ENCODE measurements around the gene TRIM2.

The TRIM2 gene

DNA sequence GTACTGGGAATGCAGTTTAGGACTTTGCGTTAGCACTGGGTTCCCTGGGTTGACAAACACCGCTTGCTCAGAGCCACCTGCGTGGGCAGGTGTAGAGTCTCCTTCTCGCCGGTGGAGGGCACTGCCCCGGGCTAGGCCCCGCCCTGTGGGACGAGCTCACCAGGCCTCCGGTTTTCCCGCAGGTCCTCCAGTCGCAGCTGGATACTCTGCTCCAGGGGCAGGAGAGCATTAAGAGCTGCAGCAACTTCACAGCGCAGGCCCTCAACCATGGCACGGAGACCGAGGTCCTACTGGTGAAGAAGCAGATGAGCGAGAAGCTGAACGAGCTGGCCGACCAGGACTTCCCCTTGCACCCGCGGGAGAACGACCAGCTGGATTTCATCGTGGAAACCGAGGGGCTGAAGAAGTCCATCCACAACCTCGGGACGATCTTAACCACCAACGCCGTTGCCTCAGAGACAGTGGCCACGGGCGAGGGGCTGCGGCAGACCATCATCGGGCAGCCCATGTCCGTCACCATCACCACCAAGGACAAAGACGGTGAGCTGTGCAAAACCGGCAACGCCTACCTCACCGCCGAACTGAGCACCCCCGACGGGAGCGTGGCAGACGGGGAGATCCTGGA lies 91.0 kb downstream of the TRIM2 start:
- no peak overlapping the region for H3K9ac ChIP-seq (ENCODE audit: low read length)
- no peaks in the 10 kb centered on the region for H3K79me2 ChIP-seq (ENCODE audit: control insufficient read depth, insufficient read depth, low read length)
- no peak overlapping the region for H3K27ac ChIP-seq (ENCODE audit: low read depth, low read length)
- H2BK120ac ChIP-seq (ENCODE audit: low read depth, low read length): no peak overlapping the region
- WGBS (ENCODE audit: extremely low coverage, insufficient coverage, low lambda C conversion rate): no CpG with 5 or more reads among the region's 40 CpGs
- no peaks in the 10 kb centered on the region for H3K79me1 ChIP-seq (ENCODE audit: low read length)
- no peak overlapping the region for H2BK5ac ChIP-seq (ENCODE audit: low read length)
- no peaks in the 10 kb centered on the region for H3K27me3 ChIP-seq (ENCODE audit: insufficient read depth, low read length, poor library complexity)
- no peak overlapping the region for H3K4me3 ChIP-seq (ENCODE audit: low read length)
- no peak overlapping the region for H2BK15ac ChIP-seq (replicated peaks; ENCODE audit: low read depth)
- no peak for DNase-seq
- H4K8ac ChIP-seq (ENCODE audit: low read depth, low read length): no peak overlapping the region
- H3K4me1 ChIP-seq (ENCODE audit: control insufficient read depth, low read depth, low read length): no peaks in the 10 kb centered on the region
- H3K36me3 ChIP-seq (ENCODE audit: control insufficient read depth, insufficient read depth, low read length): peaks cover 3% of the 10 kb centered on the region
- H3K4me2 ChIP-seq (ENCODE audit: low read length): no peak overlapping the region
- no peak overlapping the region for H4K5ac ChIP-seq (ENCODE audit: low read length)
- H3K18ac ChIP-seq (ENCODE audit: low read length): no peak overlapping the region
- no peak overlapping the region for H3K56ac ChIP-seq (ENCODE audit: low read length)
- H3K23ac ChIP-seq (ENCODE audit: low read length): no peak overlapping the region
- H3K4ac ChIP-seq (ENCODE audit: low read depth, low read length): no peak overlapping the region
- H2AK5ac ChIP-seq (ENCODE audit: low read length): no peak overlapping the region

DNA sequence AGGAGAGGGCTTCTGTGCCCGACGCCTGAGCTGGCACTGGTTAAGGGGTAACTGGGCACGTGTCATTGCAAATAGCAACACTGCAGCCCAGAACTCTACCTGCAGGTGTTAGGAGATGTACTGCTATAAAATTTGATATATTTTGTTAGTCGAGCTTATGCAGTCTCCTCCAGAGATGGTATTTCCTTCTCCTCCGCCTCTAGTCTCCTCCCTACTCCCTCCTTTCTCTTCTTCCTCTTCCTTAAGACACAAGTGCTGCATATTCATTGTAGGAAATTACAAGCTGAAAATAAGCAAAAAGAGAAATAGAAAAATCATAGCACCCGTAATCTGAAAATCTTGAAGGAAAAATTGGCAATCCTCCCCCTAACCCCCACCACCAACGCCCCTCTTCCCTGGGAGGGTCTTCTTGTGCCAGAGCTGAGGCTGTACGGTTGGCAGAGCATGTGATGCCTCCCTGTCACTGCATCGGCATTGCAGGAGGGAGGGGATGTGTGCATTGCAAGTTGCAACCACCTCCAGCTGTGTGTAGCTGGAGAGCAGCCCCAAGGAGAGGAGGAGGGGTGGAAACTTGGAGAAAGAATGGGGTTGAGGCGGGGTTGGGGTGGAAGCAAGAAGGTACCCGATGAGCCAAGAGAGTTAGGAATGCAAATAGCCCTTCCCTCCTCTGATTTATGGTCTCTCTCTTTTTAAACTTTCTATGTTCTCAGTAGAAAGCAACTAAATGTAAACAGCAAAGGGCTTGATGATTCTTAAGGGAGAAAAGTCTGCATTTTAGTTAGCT lies 92.0 kb downstream of the TRIM2 start:
- Histone ChIP-seq H3K56ac (ENCODE audit: low read length) (no peak overlapping the region), H4K5ac (ENCODE audit: low read length) (no peak overlapping the region), H3K79me1 (ENCODE audit: low read length) (no peaks in the 10 kb centered on the region), H2BK120ac (ENCODE audit: low read depth, low read length) (no peak overlapping the region), H3K27ac (ENCODE audit: low read depth, low read length) (no peak overlapping the region), H4K8ac (ENCODE audit: low read depth, low read length) (no peak overlapping the region), H3K4me3 (ENCODE audit: low read length) (no peak overlapping the region), H2BK15ac (replicated peaks; ENCODE audit: low read depth) (no peak overlapping the region), H3K27me3 (ENCODE audit: insufficient read depth, low read length, poor library complexity) (no peaks in the 10 kb centered on the region), H3K23ac (ENCODE audit: low read length) (no peak overlapping the region), H3K4ac (ENCODE audit: low read depth, low read length) (no peak overlapping the region), H3K36me3 (ENCODE audit: control insufficient read depth, insufficient read depth, low read length) (peaks cover 3% of the 10 kb centered on the region), H2BK5ac (ENCODE audit: low read length) (no peak overlapping the region), H2AK5ac (ENCODE audit: low read length) (no peak overlapping the region), H3K18ac (ENCODE audit: low read length) (no peak overlapping the region), H3K79me2 (ENCODE audit: control insufficient read depth, insufficient read depth, low read length) (no peaks in the 10 kb centered on the region), H3K9ac (ENCODE audit: low read length) (no peak overlapping the region), H3K4me2 (ENCODE audit: low read length) (no peak overlapping the region), H3K4me1 (ENCODE audit: control insufficient read depth, low read depth, low read length) (no peaks in the 10 kb centered on the region)
- no CpG with 5 or more reads among the region's 11 CpGs for WGBS (ENCODE audit: extremely low coverage, insufficient coverage, low lambda C conversion rate)
- DNase-seq: no peak

- no peak overlapping the region for H2BK120ac ChIP-seq (ENCODE audit: low read depth, low read length)
- H3K56ac ChIP-seq (ENCODE audit: low read length): no peak overlapping the region
- H2BK15ac ChIP-seq (replicated peaks; ENCODE audit: low read depth): no peak overlapping the region
- no peaks in the 10 kb centered on the region for H3K4me1 ChIP-seq (ENCODE audit: control insufficient read depth, low read depth, low read length)
- no CpG with 5 or more reads among the region's 8 CpGs for WGBS (ENCODE audit: extremely low coverage, insufficient coverage, low lambda C conversion rate)
- no peak overlapping the region for H3K27ac ChIP-seq (ENCODE audit: low read depth, low read length)
- no peak for DNase-seq
- no peak overlapping the region for H3K18ac ChIP-seq (ENCODE audit: low read length)
- peaks cover 3% of the 10 kb centered on the region for H3K36me3 ChIP-seq (ENCODE audit: control insufficient read depth, insufficient read depth, low read length)
- H3K79me1 ChIP-seq (ENCODE audit: low read length): no peaks in the 10 kb centered on the region
- H4K5ac ChIP-seq (ENCODE audit: low read length): no peak overlapping the region
- no peak overlapping the region for H3K4me3 ChIP-seq (ENCODE audit: low read length)
- no peak overlapping the region for H4K8ac ChIP-seq (ENCODE audit: low read depth, low read length)
- no peak overlapping the region for H3K9ac ChIP-seq (ENCODE audit: low read length)
- H3K27me3 ChIP-seq (ENCODE audit: insufficient read depth, low read length, poor library complexity): no peaks in the 10 kb centered on the region
- H3K23ac ChIP-seq (ENCODE audit: low read length): no peak overlapping the region
- no peak overlapping the region for H2BK5ac ChIP-seq (ENCODE audit: low read length)
- no peak overlapping the region for H2AK5ac ChIP-seq (ENCODE audit: low read length)
- H3K4me2 ChIP-seq (ENCODE audit: low read length): no peak overlapping the region
- H3K4ac ChIP-seq (ENCODE audit: low read depth, low read length): no peak overlapping the region
- no peaks in the 10 kb centered on the region for H3K79me2 ChIP-seq (ENCODE audit: control insufficient read depth, insufficient read depth, low read length)
These were observed 92.9 kb downstream of the TRIM2 start for GRCh38 chr4:153297116-153297515.

GRCh38 chr4:153310793-153311192 lies 106.5 kb downstream of the TRIM2 start:
- Histone ChIP-seq H3K18ac (ENCODE audit: low read length) (no peak overlapping the region), H2AK5ac (ENCODE audit: low read length) (no peak overlapping the region), H3K4me3 (ENCODE audit: low read length) (no peak overlapping the region), H4K8ac (ENCODE audit: low read depth, low read length) (no peak overlapping the region), H3K36me3 (ENCODE audit: control insufficient read depth, insufficient read depth, low read length) (no peaks in the 10 kb centered on the region), H4K5ac (ENCODE audit: low read length) (no peak overlapping the region), H3K4me2 (ENCODE audit: low read length) (no peak overlapping the region), H3K27me3 (ENCODE audit: insufficient read depth, low read length, poor library complexity) (no peaks in the 10 kb centered on the region), H3K27ac (ENCODE audit: low read depth, low read length) (no peak overlapping the region), H3K79me1 (ENCODE audit: low read length) (peaks cover 3% of the 10 kb centered on the region), H3K56ac (ENCODE audit: low read length) (no peak overlapping the region), H2BK120ac (ENCODE audit: low read depth, low read length) (no peak overlapping the region), H2BK5ac (ENCODE audit: low read length) (no peak overlapping the region), H3K9ac (ENCODE audit: low read length) (no peak overlapping the region), H3K79me2 (ENCODE audit: control insufficient read depth, insufficient read depth, low read length) (no peaks in the 10 kb centered on the region), H3K23ac (ENCODE audit: low read length) (no peak overlapping the region), H3K4me1 (ENCODE audit: control insufficient read depth, low read depth, low read length) (no peaks in the 10 kb centered on the region), H3K4ac (ENCODE audit: low read depth, low read length) (no peak overlapping the region), H2BK15ac (replicated peaks; ENCODE audit: low read depth) (no peak overlapping the region)
- DNase-seq: no peak
- no CpG with 5 or more reads among the region's 1 CpG for WGBS (ENCODE audit: extremely low coverage, insufficient coverage, low lambda C conversion rate)

DNA sequence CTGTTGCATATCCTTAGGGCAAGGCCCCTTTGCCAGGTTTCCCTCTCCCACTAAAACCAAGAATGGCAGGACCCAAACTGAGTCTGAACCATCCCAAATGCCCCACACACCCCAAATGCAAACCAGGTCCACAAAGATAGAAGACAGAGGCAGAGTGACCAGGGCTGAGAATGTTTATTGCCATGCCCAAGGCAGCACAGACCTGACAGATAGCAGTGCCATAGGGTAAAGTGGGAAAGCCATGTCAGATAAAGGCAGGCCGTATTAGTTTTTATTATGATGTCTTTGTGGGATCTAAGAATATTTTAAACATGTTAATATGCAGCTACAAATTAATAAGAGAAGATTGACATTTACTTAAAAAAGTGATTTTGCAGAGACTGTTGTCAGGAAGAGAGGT lies 110.7 kb downstream of the TRIM2 start:
- no peak overlapping the region for H3K27ac ChIP-seq (ENCODE audit: low read depth, low read length)
- no CpG with 5 or more reads among the region's 1 CpG for WGBS (ENCODE audit: extremely low coverage, insufficient coverage, low lambda C conversion rate)

More for the DNA sequence above, 110.7 kb downstream of the TRIM2 start:
- no peak for DNase-seq
- H3K4ac ChIP-seq (ENCODE audit: low read depth, low read length): no peak overlapping the region
- no peak overlapping the region for H2BK120ac ChIP-seq (ENCODE audit: low read depth, low read length)
- H3K4me3 ChIP-seq (ENCODE audit: low read length): no peak overlapping the region
- no peak overlapping the region for H2AK5ac ChIP-seq (ENCODE audit: low read length)
- H3K23ac ChIP-seq (ENCODE audit: low read length): no peak overlapping the region
- H3K79me1 ChIP-seq (ENCODE audit: low read length): no peaks in the 10 kb centered on the region
- no peak overlapping the region for H2BK15ac ChIP-seq (replicated peaks; ENCODE audit: low read depth)
- no peak overlapping the region for H2BK5ac ChIP-seq (ENCODE audit: low read length)
- no peak overlapping the region for H3K56ac ChIP-seq (ENCODE audit: low read length)
- H3K9ac ChIP-seq (ENCODE audit: low read length): no peak overlapping the region
- H4K8ac ChIP-seq (ENCODE audit: low read depth, low read length): no peak overlapping the region
- H4K5ac ChIP-seq (ENCODE audit: low read length): no peak overlapping the region
- no peaks in the 10 kb centered on the region for H3K36me3 ChIP-seq (ENCODE audit: control insufficient read depth, insufficient read depth, low read length)
- no peak overlapping the region for H3K4me2 ChIP-seq (ENCODE audit: low read length)
- no peaks in the 10 kb centered on the region for H3K79me2 ChIP-seq (ENCODE audit: control insufficient read depth, insufficient read depth, low read length)
- H3K27me3 ChIP-seq (ENCODE audit: insufficient read depth, low read length, poor library complexity): no peaks in the 10 kb centered on the region
- no peak overlapping the region for H3K18ac ChIP-seq (ENCODE audit: low read length)
- H3K4me1 ChIP-seq (ENCODE audit: control insufficient read depth, low read depth, low read length): no peaks in the 10 kb centered on the region

Measured in mesendoderm (in vitro differentiated cells).